GM12892 (cell line): ENCODE results near the gene PACRGL.

Experiments
- DNase-seq: peaks from one replicate; pipeline ENCODE4 v3.0.0; 2011; ENCODE audit not compliant: insufficient read length
- FAIRE-seq: peaks from 2 replicates; lab custom pipeline; 2011; peaks lifted over from hg19 to GRCh38; lab: Jason Lieb, UNC
- POLR2A ChIP-seq: IDR thresholded peaks from 2 replicates; pipeline ENCODE4 v1.6.1; 2011; ENCODE audit warnings: low read depth, low read length, control low read depth
- POLR2AphosphoS5 ChIP-seq: IDR thresholded peaks from 2 replicates; pipeline ENCODE4 v1.6.1; 2011; ENCODE audit warnings: low read depth, low read length, control low read depth
- TAF1 ChIP-seq: IDR thresholded peaks from 2 replicates; pipeline ENCODE4 v1.6.1; 2011; ENCODE audit warnings: low read depth, mild to moderate bottlenecking, control low read depth, low read length, borderline replicate concordance

Gene PACRGL

GRCh38 chr4:20680736-20681135 is 19.5 kb upstream of the PACRGL start:
- no peak for TF ChIP-seq TAF1
- TF ChIP-seq POLR2AphosphoS5: no peak
- no peak for TF ChIP-seq POLR2A
- FAIRE-seq: no peak
- no peak for DNase-seq

GRCh38 chr4:20681271-20681670 is 19.0 kb upstream of the PACRGL start:
- FAIRE-seq (no peak), DNase-seq (no peak)
- TF ChIP-seq POLR2AphosphoS5 (no peak), POLR2A (no peak), TAF1 (no peak)

- FAIRE-seq: no peak
- DNase-seq: no peak
- no peak for TF ChIP-seq POLR2A
- TF ChIP-seq TAF1: no peak
- TF ChIP-seq POLR2AphosphoS5: no peak
Measured at GRCh38 chr4:20682853-20683252, 17.4 kb upstream of the PACRGL start.

- FAIRE-seq (no peak), DNase-seq (no peak)
- TF ChIP-seq TAF1: no peak
- no peak for TF ChIP-seq POLR2AphosphoS5
- TF ChIP-seq POLR2A: no peak
Measured at GRCh38 chr4:20683766-20684165, 16.5 kb upstream of the PACRGL start.

GRCh38 chr4:20684852-20685763 is 15.2 kb upstream of the PACRGL start:
- DNase-seq: no peak
- no peak for TF ChIP-seq POLR2A
- TF ChIP-seq POLR2AphosphoS5: no peak
- no peak for TF ChIP-seq TAF1
- no peak for FAIRE-seq

GRCh38 chr4:20687864-20688263 is 12.4 kb upstream of the PACRGL start:
- DNase-seq (no peak), FAIRE-seq (no peak)
- TF ChIP-seq POLR2AphosphoS5 (no peak), POLR2A (no peak), TAF1 (no peak)

- DNase-seq (no peak), FAIRE-seq (no peak)
- TF ChIP-seq POLR2AphosphoS5 (no peak), POLR2A (no peak), TAF1 (no peak)
Measured at GRCh38 chr4:20696815-20697214, 3.4 kb upstream of the PACRGL start.

GRCh38 chr4:20698382-20698781 is 1.9 kb upstream of the PACRGL start:
- DNase-seq (no peak), FAIRE-seq (no peak)
- TF ChIP-seq POLR2A (no peak), TAF1 (no peak), POLR2AphosphoS5 (no peak)

- TF ChIP-seq POLR2A (no peak), TAF1 (no peak)
- FAIRE-seq: no peak
- DNase-seq: no peak
Measured at GRCh38 chr4:20698820-20699219, 1.4 kb upstream of the PACRGL start.

- TF ChIP-seq POLR2A: no peak
- no peak for TF ChIP-seq POLR2AphosphoS5
- TF ChIP-seq TAF1: no peak
- DNase-seq (no peak), FAIRE-seq (no peak)
Measured at GRCh38 chr4:20711335-20711734, 11.1 kb downstream of the PACRGL start.

GRCh38 chr4:20723019-20723418 is 22.8 kb downstream of the PACRGL start:
- FAIRE-seq: no peak
- no peak for TF ChIP-seq POLR2A
- TF ChIP-seq TAF1: no peak
- no peak for TF ChIP-seq POLR2AphosphoS5
- no peak for DNase-seq

GRCh38 chr4:20723463-20723862 is 23.2 kb downstream of the PACRGL start:
- DNase-seq (no peak), FAIRE-seq (no peak)
- no peak for TF ChIP-seq TAF1
- TF ChIP-seq POLR2A: no peak
- TF ChIP-seq POLR2AphosphoS5: no peak

GRCh38 chr4:20724915-20725314 is 24.7 kb downstream of the PACRGL start:
- no peak for TF ChIP-seq TAF1
- TF ChIP-seq POLR2AphosphoS5: no peak
- no peak for TF ChIP-seq POLR2A
- DNase-seq (no peak), FAIRE-seq (no peak)
